SW480 (cell line): ENCODE data around the gene ZNF26.
"Not testable (repeated sequence)": the region's sequence is repeated elsewhere in the genome, so short reads cannot be mapped to it uniquely, and the experiment has no call there.

Source experiments
- DNase-seq: peaks from one replicate; pipeline ENCODE4 v3.0.0-alpha.2; 2016; ENCODE audit warnings: low spot score

Gene ZNF26, protein sequence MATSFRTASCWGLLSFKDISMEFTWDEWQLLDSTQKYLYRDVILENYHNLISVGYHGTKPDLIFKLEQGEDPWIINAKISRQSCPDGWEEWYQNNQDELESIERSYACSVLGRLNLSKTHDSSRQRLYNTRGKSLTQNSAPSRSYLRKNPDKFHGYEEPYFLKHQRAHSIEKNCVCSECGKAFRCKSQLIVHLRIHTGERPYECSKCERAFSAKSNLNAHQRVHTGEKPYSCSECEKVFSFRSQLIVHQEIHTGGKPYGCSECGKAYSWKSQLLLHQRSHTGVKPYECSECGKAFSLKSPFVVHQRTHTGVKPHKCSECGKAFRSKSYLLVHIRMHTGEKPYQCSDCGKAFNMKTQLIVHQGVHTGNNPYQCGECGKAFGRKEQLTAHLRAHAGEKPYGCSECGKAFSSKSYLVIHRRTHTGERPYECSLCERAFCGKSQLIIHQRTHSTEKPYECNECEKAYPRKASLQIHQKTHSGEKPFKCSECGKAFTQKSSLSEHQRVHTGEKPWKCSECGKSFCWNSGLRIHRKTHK

DNA sequence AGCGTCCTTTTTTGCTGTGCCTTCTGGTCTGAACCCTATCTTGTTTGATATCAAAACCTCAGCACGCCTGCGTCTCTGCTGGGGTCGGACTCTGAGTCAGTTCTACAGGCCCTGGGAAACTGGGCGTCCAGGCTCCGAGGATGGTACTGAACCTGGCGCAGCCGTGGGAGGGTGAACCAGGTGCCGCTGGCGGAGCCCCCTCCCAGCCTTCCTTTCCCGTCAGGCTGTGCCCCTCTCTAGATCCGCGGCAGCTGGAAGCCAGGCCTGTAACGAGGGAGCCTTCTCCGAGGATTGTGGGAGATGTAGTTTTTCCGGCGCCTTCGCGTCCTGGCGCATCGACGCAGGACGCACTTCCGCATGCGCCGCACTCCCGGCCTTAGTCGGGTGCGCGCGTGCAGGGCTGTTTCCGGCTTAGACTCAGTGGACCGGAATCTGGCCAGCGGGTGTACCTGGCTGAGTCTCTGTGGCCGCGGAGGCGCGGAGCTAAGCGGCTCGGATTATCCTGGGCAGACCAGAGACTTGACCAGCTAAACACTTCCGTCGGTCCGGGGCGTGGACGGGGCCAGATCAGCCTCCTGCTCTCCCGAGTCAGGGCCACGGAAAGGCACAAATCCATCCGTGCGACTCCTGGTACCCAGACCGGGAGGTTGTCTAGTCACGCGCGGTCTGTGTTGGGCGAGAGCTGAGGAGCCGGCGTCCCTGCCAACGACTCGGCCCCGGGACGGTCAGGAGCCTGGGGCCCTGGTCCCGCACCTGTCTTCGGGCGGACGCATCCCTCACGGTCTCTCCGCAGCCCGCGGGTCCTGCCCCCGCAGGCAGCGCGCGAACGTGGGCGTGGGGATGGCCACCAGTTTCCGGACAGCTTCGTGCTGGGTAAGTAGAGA lies at the start of gene ZNF26:
ZNF26 (plus strand) TSS at position 367 of the 884 bp plus-strand sequence; CDS start at position 841, 474 bp downstream.
- DNase-seq: peak; percentile 87

- DNase-seq: not testable (repeated sequence)
Observed at GRCh38 chr12:132936921-132937320, 49.2 kb upstream of the ZNF26 start.

- DNase-seq: no peak
Observed at GRCh38 chr12:132937476-132937875, 48.7 kb upstream of the ZNF26 start.

GRCh38 chr12:132938807-132939206 lies 47.4 kb upstream of the ZNF26 start:
- not testable (repeated sequence) for DNase-seq

GRCh38 chr12:132940071-132940719 lies 46.0 kb upstream of the ZNF26 start:
- DNase-seq: no peak

- DNase-seq: no peak
Observed at GRCh38 chr12:132941336-132941954, 44.7 kb upstream of the ZNF26 start.

- DNase-seq: no peak
Observed at GRCh38 chr12:132942611-132943010, 43.6 kb upstream of the ZNF26 start.

DNA sequence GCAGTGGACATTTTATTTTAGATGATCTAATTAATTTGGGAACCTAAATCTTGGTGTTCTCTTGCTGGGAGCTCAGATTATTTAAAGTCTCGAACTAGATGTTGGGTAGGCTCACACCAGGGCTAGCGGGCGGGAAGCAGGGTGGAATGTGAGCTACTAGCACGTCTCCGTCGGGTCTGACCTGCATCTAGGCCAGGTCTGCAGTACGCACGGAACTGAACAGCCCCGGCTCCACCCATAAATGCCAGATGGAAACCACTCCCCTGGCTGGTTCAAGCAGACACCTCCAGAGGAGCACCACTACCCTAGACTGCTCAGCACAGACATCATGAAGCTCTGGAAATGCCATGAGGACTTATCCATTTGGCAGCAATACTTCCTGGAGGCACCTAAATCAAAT lies 40.4 kb upstream of the ZNF26 start:
- DNase-seq: no peak

DNA sequence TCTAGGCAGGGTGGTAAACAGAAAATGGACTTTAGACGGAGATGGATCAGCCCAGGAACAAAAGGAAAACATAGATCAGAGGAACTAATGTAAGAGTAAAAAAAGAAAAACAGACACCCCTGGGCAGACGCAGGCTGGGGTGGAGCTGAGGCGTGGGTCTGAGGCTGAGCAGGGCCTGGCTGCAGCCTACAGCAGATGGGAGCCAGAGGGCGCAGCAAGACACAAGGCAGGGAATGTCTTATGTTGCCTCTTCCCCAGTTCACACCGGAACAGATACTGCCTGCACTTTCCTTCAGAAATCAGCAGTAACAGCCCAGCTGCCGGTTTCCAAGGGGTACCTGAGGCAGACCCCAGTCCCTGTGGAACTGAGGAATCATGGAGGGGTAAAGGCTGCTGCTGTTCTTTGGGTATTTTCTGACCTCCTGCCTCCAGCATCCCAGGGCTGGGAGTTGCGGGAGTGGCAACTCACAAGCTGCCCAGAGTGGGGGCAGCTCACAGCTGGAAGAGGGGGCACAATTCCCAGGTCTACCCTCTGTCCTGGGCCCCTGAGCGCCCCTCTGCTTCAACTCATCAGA lies 39.8 kb upstream of the ZNF26 start:
- no peak for DNase-seq

- no peak for DNase-seq
Observed at GRCh38 chr12:132948146-132949066, 37.8 kb upstream of the ZNF26 start.

- DNase-seq: no peak
Observed at GRCh38 chr12:132949936-132950837, 36.0 kb upstream of the ZNF26 start.

GRCh38 chr12:132950844-132951535 lies 35.2 kb upstream of the ZNF26 start:
- no peak for DNase-seq

GRCh38 chr12:132951649-132952048 lies 34.5 kb upstream of the ZNF26 start:
- DNase-seq: no peak

- DNase-seq: no peak
Observed at GRCh38 chr12:132952371-132953162, 33.6 kb upstream of the ZNF26 start.

DNA sequence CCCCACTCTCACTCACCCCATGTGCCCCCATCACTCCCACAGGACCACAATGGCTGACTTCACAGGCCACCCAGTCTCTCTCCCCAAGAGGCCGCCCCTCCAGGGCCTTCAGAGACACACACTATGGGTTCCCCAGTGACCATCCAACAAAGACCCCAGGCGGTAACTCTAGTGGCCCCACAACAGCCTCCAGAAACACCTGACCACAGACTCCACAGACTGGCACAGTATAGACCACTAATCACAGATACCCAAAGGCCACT lies 33.1 kb upstream of the ZNF26 start:
- no peak for DNase-seq

- DNase-seq: no peak
Observed at GRCh38 chr12:132953771-132954170, 32.4 kb upstream of the ZNF26 start.

DNA sequence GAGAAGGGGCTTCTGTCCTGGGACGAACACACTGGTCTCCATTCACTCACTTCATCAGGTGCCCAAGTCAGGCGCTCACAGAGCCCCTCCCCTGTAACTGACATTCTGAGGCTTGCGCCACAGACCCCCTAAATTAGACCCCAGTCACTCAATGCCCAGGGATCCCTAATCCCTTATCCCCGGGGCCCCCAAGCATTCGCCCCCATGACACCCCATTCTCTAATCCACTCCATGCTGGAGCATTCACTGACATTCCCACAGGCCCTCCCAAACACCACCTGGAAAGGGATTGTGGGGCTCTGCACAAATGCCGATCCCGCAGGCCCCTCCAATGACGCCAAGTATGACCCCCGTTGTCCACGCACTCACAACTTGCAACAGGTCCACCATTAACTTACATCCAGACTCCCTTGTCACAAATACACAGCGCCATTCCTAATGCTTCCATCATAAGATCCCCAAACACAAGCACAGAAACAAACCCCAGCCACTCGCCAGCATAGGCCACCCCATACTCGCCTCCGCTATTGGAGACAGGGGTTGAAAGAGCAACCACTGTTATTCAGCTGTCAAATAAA lies 31.6 kb upstream of the ZNF26 start:
- DNase-seq: no peak
